ENCODE results near the gene MPPED1.

Gene MPPED1

GRCh38 chr22:43447380-43447779 is 35.6 kb downstream of the MPPED1 start:
- no peak for TF ChIP-seq CTCF (IDR thresholded peaks at IDR 0.05; ENCODE audit: low read length, missing control alignments)
- no peak for DNase-seq (ENCODE audit: low read depth)
- no peak overlapping the region for H3K4me3 ChIP-seq (replicated peaks; ENCODE audit: low read depth, low read length)

DNA sequence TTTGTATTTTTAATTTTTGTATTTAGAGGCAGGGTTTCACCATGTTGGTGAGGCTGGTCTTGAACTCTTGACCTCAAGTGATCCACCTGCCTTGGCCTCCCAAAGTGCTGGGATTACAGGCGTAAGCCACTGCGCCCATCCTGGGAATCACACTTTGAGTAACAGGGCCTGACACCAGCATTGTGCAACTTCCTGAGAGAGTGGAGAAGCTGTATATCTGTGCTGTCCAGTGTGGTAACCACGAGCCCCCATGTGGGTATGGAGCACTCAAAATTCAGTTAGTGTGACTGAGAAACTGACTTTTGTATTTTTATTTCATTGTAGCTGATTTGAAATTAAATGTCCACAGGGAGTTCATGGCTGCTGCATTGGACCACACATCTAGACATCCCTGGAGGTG is 36.2 kb downstream of the MPPED1 start:
- no peak for TF ChIP-seq CTCF (IDR thresholded peaks at IDR 0.05; ENCODE audit: low read length, missing control alignments)
- no peak overlapping the region for H3K4me3 ChIP-seq (replicated peaks; ENCODE audit: low read depth, low read length)
- DNase-seq (ENCODE audit: low read depth): no peak

GRCh38 chr22:43449205-43449830 is 37.5 kb downstream of the MPPED1 start:
- no peak for DNase-seq (ENCODE audit: low read depth)
- H3K4me3 ChIP-seq (replicated peaks; ENCODE audit: low read depth, low read length): no peak overlapping the region
- no peak for TF ChIP-seq CTCF (IDR thresholded peaks at IDR 0.05; ENCODE audit: low read length, missing control alignments)

- TF ChIP-seq CTCF (IDR thresholded peaks at IDR 0.05; ENCODE audit: low read length, missing control alignments): no peak
- H3K4me3 ChIP-seq (replicated peaks; ENCODE audit: low read depth, low read length): no peak overlapping the region
- no peak for DNase-seq (ENCODE audit: low read depth)
These were observed 38.0 kb downstream of the MPPED1 start for GRCh38 chr22:43449831-43450225.

- no peak for DNase-seq (ENCODE audit: low read depth)
- no peak overlapping the region for H3K4me3 ChIP-seq (replicated peaks; ENCODE audit: low read depth, low read length)
- TF ChIP-seq CTCF (IDR thresholded peaks at IDR 0.05; ENCODE audit: low read length, missing control alignments): no peak
These were observed 39.7 kb downstream of the MPPED1 start for GRCh38 chr22:43451371-43452050.

- TF ChIP-seq CTCF (IDR thresholded peaks at IDR 0.05; ENCODE audit: low read length, missing control alignments): no peak
- H3K4me3 ChIP-seq (replicated peaks; ENCODE audit: low read depth, low read length): no peak overlapping the region
- no peak for DNase-seq (ENCODE audit: low read depth)
These were observed 44.0 kb downstream of the MPPED1 start for GRCh38 chr22:43455846-43456245.

DNA sequence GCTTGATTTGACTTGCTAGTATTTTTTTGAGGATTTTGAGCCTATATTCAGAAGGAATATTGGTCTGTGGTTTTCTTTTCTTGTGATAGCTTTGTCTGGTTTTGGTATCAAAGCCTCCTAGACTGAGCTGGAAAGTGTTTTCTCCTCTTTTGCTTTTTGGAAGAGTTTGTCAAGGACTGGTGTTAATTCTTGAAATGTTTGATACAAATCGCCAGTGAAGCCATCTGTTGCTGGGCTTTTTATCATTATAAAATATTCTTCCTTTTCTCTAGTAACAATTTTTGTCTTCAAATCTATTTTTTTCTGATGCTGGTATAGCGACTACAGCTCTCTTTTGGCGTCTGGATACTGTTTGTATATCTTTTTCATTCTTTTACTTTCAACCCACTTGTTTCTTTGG is 45.2 kb downstream of the MPPED1 start:
- no peak overlapping the region for H3K4me3 ChIP-seq (replicated peaks; ENCODE audit: low read depth, low read length)
- TF ChIP-seq CTCF (IDR thresholded peaks at IDR 0.05; ENCODE audit: low read length, missing control alignments): no peak
- no peak for DNase-seq (ENCODE audit: low read depth)
